T-helper 1 cell treated with Interleukin-12 subunit alpha and Interleukin-12 subunit beta and Interleukin-4 antibody, amounts not matched to agents 30 μg/mL and 1 μg/mL, for 36 hours (primary cell): ENCODE measurements around the gene COL21A1.

Experiments
- H3K27ac Mint-ChIP-seq: one replicate; pipeline ENCODE4 v1.8.0; 2021; ENCODE audit warnings: mild to moderate bottlenecking, mixed read lengths
- H3K27me3 Mint-ChIP-seq: one replicate; pipeline ENCODE4 v1.8.0; 2021; ENCODE audit warnings: low read depth, mixed read lengths
- H3K36me3 Mint-ChIP-seq: one replicate; pipeline ENCODE4 v1.8.0; 2021; ENCODE audit warnings: low read depth, mixed read lengths
- H3K4me1 Mint-ChIP-seq: one replicate; pipeline ENCODE4 v1.8.0; 2021; ENCODE audit warnings: low read depth, mixed read lengths
- H3K4me3 Mint-ChIP-seq: one replicate; pipeline ENCODE4 v1.8.0; 2021; ENCODE audit warnings: mild to moderate bottlenecking, moderate library complexity, mixed read lengths
- H3K9me3 Mint-ChIP-seq: one replicate; pipeline ENCODE4 v1.8.0; 2021; ENCODE audit warnings: mixed read lengths

The COL21A1 gene

DNA sequence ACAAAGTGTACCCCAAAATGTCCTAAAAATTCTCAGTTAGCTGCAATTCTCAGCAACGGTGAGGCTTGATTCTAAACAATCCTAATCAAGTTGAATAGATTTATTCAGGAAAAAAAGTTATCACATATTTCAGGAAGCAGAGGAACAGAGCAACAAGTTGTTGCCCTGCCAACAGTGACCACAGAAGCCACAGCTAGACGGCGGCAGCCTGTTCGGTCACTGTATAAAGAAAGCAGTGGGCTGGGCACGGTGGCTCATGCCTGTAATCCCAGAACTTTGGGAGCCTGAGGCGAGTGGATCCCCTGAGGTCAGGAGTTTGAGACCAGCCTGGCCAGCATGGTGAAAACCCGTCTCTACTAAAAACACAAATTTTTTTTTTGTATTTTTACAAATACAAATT, 200.8 kb downstream of the COL21A1 start:
- Mint-ChIP-seq H3K27ac (no peak overlapping the region), H3K4me1 (no peaks in the 10 kb centered on the region), H3K4me3 (no peak overlapping the region), H3K36me3 (no peaks in the 10 kb centered on the region), H3K27me3 (no peaks in the 10 kb centered on the region), H3K9me3 (no peaks in the 10 kb centered on the region)

DNA sequence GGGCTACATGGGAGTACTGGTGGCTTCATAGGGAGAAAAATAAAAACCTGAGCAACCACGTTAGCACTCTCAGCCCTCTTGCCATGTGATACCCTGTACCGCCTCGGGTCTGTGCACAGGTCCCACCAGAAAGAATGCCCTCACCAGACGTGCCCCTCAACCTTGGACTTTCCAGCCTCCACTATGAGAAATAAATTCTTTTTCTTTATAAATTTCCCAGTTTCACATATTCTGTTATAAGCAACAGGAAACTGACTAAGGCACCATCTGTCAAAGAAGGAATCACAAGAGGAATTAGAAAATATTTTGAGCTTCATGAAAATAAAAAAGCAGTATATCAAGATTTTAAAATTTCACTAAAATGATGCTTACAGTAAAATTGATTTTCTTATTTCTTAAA, 203.6 kb downstream of the COL21A1 start:
- no peak overlapping the region for H3K27ac Mint-ChIP-seq
- H3K4me1 Mint-ChIP-seq, result no peaks in the 10 kb centered on the region
- H3K4me3 Mint-ChIP-seq, result no peak overlapping the region
- H3K9me3 Mint-ChIP-seq, result no peaks in the 10 kb centered on the region
- H3K36me3 Mint-ChIP-seq, result no peaks in the 10 kb centered on the region
- no peaks in the 10 kb centered on the region for H3K27me3 Mint-ChIP-seq

DNA sequence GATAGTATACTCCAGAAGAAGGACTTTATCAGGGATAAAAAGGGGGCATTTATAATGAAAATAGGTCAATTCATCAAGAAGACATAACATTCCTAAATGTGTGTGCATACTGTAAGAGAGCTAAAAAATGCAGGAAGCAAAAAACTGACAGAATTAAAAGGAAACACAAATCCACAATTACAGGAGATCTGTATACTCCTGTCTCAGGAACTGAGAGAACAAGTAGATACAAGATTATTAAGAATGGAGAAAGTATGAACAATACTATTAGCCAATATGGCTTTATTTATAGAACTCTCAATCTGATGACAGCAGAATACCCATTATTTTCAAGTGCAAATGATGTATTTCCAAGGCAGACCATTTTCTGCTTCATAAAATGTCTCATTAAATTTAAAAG, 204.3 kb downstream of the COL21A1 start:
- no peak overlapping the region for H3K27ac Mint-ChIP-seq
- no peaks in the 10 kb centered on the region for H3K9me3 Mint-ChIP-seq
- H3K36me3 Mint-ChIP-seq, result no peaks in the 10 kb centered on the region
- H3K4me3 Mint-ChIP-seq, result no peak overlapping the region
- no peaks in the 10 kb centered on the region for H3K27me3 Mint-ChIP-seq
- no peaks in the 10 kb centered on the region for H3K4me1 Mint-ChIP-seq

DNA sequence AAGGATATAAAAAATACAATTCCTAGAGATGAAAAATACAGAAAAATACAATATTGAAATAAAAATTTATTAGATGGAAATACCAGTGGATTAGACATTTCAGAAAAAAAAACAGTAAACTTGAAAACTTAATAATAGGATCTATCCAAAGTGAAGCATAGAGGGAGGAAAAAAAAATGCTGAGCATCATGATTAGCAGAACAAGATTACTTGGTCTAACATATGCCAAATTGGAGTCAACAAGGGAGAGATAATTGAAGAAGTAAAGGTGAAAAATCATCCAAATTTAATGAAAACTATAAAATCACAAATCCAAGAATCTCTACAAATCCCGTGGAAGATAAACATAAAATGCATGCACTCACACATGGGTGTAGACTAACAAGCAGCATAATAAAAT, 205.8 kb downstream of the COL21A1 start:
- no peaks in the 10 kb centered on the region for H3K4me1 Mint-ChIP-seq
- H3K9me3 Mint-ChIP-seq, result no peaks in the 10 kb centered on the region
- no peak overlapping the region for H3K27ac Mint-ChIP-seq
- no peak overlapping the region for H3K4me3 Mint-ChIP-seq
- H3K36me3 Mint-ChIP-seq, result no peaks in the 10 kb centered on the region
- no peaks in the 10 kb centered on the region for H3K27me3 Mint-ChIP-seq

DNA sequence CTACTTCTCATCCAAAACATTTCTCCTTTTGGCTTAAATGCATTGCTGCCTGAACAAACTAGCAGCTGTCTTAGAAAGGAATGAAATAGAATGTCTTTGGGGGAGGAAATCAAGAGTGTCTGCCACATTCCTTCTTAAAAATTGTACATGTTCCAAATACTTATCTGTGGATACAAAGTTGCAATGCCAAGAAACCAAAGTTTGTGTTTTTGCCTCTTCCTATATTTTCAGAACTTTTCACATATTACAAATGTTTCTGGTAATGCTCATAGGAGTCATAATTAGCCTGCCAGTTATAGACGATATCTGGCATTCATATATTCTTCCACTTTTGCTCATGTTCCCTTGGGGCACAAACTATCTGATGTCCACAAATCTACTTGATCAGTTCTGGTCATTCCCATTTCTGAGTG, 206.5 kb downstream of the COL21A1 start:
- Mint-ChIP-seq H3K4me3 (no peak overlapping the region), H3K9me3 (no peaks in the 10 kb centered on the region)

DNA sequence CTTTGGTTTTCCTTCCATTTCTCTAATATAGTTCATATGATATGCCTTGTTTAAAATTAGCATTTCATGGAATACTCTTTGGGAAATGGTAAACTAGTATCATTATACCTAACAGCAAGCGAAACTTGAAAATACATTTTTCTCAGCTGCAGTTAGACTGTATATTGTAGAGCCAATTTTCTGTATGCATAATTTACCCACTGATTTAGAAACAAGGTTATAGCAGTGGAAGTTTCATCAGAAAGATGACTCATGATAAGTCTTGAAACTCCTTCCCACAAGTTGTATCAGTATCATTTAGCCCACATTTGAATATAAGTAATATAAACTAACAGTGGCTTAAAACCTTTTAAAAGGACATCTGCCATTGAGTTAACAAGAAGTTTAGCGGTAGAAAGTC, 207.2 kb downstream of the COL21A1 start:
- Mint-ChIP-seq H3K36me3 (no peaks in the 10 kb centered on the region), H3K9me3 (no peaks in the 10 kb centered on the region), H3K27me3 (no peaks in the 10 kb centered on the region), H3K27ac (no peak overlapping the region), H3K4me3 (no peak overlapping the region), H3K4me1 (no peaks in the 10 kb centered on the region)

More for the DNA sequence above, 206.5 kb downstream of the COL21A1 start:
- Mint-ChIP-seq H3K27ac (no peak overlapping the region), H3K27me3 (no peaks in the 10 kb centered on the region), H3K4me1 (no peaks in the 10 kb centered on the region), H3K36me3 (no peaks in the 10 kb centered on the region)

DNA sequence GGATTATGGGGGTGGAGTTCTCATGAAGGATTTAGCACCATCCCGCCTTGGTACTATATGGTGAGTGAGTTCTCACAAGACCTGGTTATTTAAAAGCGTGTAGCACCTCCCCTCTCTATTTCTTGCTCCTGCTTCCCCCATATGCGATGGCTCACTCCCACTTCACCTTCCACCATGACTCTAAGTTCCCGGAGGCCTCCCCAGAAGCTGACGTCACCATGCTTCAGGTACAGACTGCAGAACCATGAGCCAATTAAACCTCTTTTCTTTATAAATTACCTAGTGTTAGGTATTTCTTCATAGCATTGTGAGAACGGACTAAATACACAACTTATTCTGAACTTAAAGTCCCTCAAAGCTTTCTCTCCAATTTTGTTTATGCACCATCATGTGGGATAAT, 208.6 kb downstream of the COL21A1 start:
- Mint-ChIP-seq H3K27ac (no peak overlapping the region), H3K36me3 (no peaks in the 10 kb centered on the region), H3K4me1 (no peaks in the 10 kb centered on the region), H3K27me3 (no peaks in the 10 kb centered on the region), H3K9me3 (no peaks in the 10 kb centered on the region), H3K4me3 (no peak overlapping the region)

DNA sequence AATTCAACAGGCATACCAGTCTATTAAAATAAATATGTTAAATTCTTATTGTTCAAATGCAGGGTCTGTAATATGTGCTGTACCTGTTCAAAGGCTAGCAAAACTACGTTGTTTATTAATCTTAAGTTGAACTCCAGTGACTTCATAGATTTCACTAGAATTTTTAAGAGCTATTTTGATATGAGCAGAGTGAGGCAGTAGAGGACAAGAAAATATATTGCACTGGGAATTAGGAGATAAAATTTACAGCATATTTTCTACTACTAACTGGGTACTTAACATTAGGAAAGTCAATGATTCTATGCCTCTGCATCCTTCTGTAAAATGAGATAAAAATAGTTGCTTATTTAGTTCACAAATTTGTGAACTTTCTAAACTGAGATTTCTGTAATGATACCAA, 209.8 kb downstream of the COL21A1 start:
- no peaks in the 10 kb centered on the region for H3K36me3 Mint-ChIP-seq
- H3K27me3 Mint-ChIP-seq, result no peaks in the 10 kb centered on the region
- H3K4me1 Mint-ChIP-seq, result no peaks in the 10 kb centered on the region
- no peak overlapping the region for H3K4me3 Mint-ChIP-seq
- H3K27ac Mint-ChIP-seq, result no peak overlapping the region
- H3K9me3 Mint-ChIP-seq, result no peaks in the 10 kb centered on the region

DNA sequence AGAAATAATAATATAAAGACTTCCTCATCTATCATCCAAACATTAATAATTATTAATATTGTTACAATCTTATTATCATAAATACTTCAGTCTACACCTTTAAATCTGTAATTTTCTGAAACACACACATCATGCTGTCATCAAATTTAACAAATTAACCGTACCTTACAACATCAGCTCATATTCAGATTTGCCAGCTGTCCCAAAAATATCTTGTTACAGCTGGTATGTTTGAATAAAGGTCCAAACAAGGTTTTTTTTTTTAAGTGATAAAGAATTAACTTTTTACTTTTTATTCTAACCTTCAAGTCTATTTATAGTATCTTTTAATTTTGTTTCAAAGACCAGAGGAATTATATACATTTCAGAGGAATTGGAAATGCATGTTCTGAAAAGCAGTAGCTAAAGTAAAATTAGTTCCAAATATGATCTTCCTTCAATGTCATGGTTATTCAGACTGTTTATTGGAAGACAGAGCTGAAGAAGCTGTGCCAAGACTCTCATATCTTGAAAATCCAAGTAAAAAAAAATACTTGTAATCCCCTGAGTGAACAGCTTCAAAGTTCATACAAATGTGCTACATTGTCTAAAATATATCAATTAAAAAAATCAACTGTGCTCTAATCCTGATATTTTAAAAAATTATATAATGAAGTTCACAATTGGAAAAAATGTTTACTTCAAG, 210.3 kb downstream of the COL21A1 start:
- no peaks in the 10 kb centered on the region for H3K27me3 Mint-ChIP-seq
- no peak overlapping the region for H3K27ac Mint-ChIP-seq
- H3K4me1 Mint-ChIP-seq, result no peaks in the 10 kb centered on the region
- no peaks in the 10 kb centered on the region for H3K9me3 Mint-ChIP-seq
- H3K4me3 Mint-ChIP-seq, result no peak overlapping the region
- no peaks in the 10 kb centered on the region for H3K36me3 Mint-ChIP-seq

DNA sequence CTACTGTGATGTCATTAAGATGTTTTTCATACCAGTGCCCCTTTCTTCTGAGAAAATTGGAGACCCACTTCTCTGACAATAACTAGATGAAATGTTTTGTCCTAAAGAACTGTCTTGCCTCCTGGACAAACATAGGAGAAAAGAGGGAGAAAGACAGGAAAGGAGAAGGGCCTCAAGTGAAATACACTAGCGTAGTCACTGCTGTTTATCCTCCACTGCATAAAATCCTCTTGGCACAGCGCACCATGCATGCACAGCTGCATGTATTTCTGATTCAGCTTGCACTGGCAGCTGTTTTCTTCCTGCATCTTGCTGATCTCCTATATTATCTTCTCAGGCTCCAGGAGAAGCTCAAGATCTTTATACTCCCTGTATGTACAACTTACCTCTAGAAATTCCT, 214.0 kb downstream of the COL21A1 start:
- H3K36me3 Mint-ChIP-seq, result no peaks in the 10 kb centered on the region
- no peak overlapping the region for H3K4me3 Mint-ChIP-seq
- H3K27me3 Mint-ChIP-seq, result no peaks in the 10 kb centered on the region
- H3K4me1 Mint-ChIP-seq, result no peaks in the 10 kb centered on the region
- H3K9me3 Mint-ChIP-seq, result no peaks in the 10 kb centered on the region
- no peak overlapping the region for H3K27ac Mint-ChIP-seq

DNA sequence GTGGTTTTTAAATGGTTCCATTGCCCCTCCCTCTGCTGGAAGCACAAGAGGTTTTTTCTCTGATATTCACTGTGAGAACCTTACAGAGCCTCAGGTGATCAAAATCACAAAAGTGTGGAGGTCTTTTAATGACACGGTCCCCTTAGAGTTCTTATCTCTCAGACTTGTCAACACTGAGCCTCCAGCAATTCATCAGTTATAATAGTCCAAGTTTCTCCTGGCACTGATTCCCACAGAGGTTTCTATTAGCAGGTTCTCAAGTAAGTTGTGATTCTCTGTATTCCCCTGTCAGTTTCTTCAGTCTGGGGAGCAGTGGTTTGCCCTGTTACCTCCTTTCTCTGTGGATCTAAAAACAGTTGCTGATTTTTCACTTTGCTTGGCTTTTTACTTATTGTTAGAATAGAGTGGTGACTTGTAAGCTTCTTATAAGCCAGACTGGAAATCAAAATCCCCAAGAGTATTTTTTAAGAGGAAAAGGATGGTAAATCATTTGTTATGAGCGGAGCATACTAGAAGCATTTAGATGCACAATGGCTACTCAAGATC, 214.6 kb downstream of the COL21A1 start:
- no peaks in the 10 kb centered on the region for H3K36me3 Mint-ChIP-seq
- H3K9me3 Mint-ChIP-seq, result no peaks in the 10 kb centered on the region
- no peak overlapping the region for H3K4me3 Mint-ChIP-seq
- no peak overlapping the region for H3K27ac Mint-ChIP-seq
- H3K4me1 Mint-ChIP-seq, result no peaks in the 10 kb centered on the region
- no peaks in the 10 kb centered on the region for H3K27me3 Mint-ChIP-seq

DNA sequence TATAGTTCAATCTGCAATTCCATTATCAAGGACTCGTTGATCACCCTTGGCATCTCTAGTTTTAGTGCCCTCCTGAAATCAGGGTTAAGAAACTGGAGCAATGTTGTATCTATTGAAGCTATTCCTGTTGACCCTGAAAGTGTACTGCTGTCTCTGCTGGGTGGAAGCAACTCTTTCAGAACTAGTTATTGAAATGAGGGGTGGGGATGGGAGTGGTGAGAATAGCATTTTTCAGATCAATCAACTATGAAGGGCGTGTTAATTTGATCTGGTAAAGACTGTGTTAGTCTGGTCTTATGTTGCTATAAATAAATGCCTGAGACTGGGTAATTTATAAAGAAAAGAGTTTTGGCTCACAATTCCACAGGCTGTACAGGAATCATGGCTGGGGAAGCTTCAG, 219.5 kb downstream of the COL21A1 start:
- no peaks in the 10 kb centered on the region for H3K27me3 Mint-ChIP-seq
- H3K4me1 Mint-ChIP-seq, result no peaks in the 10 kb centered on the region

DNA sequence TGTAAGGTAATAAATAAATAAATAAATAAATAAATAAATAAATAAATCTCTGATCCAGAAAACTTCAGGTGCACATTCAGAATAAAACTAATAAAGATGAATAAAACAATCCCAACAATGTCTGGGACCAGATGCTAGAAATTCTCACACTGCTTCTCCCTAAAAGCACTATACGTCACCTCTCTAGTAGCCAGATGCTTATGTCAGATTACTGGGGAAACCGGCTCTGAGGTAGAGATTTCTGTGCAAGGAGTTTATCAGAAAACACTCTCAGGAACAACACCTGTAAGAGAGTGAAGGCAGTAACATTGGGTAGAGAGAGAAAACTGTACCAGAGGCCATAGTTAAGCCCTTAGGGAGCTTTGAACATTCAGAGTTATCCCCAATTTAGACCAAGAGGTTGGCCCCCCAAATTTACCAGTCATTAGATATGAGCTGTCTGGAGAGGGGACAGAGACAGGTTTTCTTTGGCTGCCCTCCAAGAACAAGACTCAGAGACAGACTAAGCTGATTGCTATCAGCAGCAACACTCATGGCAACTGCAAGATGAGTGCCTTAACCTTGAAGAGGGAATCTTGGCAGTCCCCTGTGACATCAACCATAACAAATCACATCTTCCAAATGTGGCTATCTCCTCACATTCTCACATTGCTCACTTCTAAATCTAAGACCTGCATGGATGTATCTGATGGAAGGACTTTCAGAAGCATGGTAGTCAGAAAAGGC, 220.8 kb downstream of the COL21A1 start:
- H3K27me3 Mint-ChIP-seq, result no peaks in the 10 kb centered on the region
- no peaks in the 10 kb centered on the region for H3K36me3 Mint-ChIP-seq
- H3K9me3 Mint-ChIP-seq, result no peaks in the 10 kb centered on the region
- no peak overlapping the region for H3K4me3 Mint-ChIP-seq
- no peaks in the 10 kb centered on the region for H3K4me1 Mint-ChIP-seq
- no peak overlapping the region for H3K27ac Mint-ChIP-seq

More for the DNA sequence above, 219.5 kb downstream of the COL21A1 start:
- Mint-ChIP-seq H3K4me3 (no peak overlapping the region), H3K36me3 (no peaks in the 10 kb centered on the region), H3K9me3 (no peaks in the 10 kb centered on the region), H3K27ac (no peak overlapping the region)

DNA sequence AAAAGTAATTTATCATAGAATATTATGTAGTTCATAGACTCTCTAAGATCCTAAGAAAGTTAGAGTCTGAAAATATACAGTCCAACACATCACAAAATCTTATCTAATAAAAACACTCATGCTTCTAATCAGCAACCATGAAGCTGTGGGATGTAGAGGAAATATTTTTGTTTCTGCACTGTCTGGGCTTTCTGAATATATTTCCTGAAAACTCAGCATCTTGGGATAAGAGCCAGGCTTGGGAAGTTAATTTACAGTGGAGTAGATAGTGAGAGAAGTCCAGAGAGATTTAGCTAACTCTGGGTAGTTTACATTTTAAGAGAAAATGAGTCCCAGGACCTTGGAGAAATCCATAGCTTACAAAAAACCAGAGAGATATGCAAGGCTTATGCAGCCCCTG, 221.6 kb downstream of the COL21A1 start:
- Mint-ChIP-seq H3K4me1 (no peaks in the 10 kb centered on the region), H3K36me3 (no peaks in the 10 kb centered on the region), H3K27ac (no peak overlapping the region), H3K9me3 (no peaks in the 10 kb centered on the region), H3K27me3 (no peaks in the 10 kb centered on the region), H3K4me3 (no peak overlapping the region)

DNA sequence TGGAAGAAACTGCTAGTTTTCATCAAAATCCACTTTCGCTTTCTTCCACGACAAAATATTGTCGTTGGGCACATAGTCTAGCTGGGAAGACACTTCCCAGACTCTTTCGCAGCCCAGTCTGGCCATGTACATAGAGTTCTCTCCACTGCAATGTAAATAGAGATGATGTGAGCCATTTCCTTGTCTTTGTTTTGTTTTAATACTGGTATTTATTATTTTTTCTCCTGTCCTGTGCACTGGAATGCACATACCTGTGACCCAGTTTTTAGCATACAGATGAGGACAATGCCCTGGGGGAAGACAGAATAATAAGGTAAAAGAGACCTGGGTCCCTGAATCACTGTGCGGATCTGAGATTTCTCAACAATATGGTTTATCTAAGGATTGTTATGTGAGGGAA, 222.4 kb downstream of the COL21A1 start:
- no peaks in the 10 kb centered on the region for H3K27me3 Mint-ChIP-seq
- H3K9me3 Mint-ChIP-seq, result no peaks in the 10 kb centered on the region
- H3K4me1 Mint-ChIP-seq, result no peaks in the 10 kb centered on the region
- H3K4me3 Mint-ChIP-seq, result no peak overlapping the region
- no peak overlapping the region for H3K27ac Mint-ChIP-seq
- no peaks in the 10 kb centered on the region for H3K36me3 Mint-ChIP-seq
